Cardiac muscle cell (in vitro differentiated cells and primary cell): ENCODE results near the gene SF3B3. TPM values are rescaled to one million over a fixed set of nuclear protein-coding genes. Genes with fewer than 3 reads are reported as not detected.

Experiments
- DNase-seq, 2 donors: peaks; one replicate each; pipeline versions ENCODE4 v3.0.0 to v3.0.0-alpha.2; 2010 to 2017; ENCODE audit warnings: low read depth in 1 of 2, low spot score in 1 of 2
- H3K27ac ChIP-seq: fragments of 200-600 bp; sonication (generic); 2 replicates; pipeline ENCODE4 v1.5.1; 2016
- H3K27me3 ChIP-seq: fragments of 200-600 bp; sonication (generic); 2 replicates; pipeline ENCODE4 v1.6.0; 2016; ENCODE audit warnings: control low read depth
- H3K36me3 ChIP-seq: fragments of 200-600 bp; sonication (generic); 2 replicates; pipeline ENCODE4 v1.5.1; 2016; ENCODE audit warnings: control low read depth
- H3K4me1 ChIP-seq: fragments of 200-600 bp; sonication (generic); 2 replicates; pipeline ENCODE4 v1.8.1; 2017; ENCODE audit warnings: low read depth, mild to moderate bottlenecking, mixed run types
- H3K4me3 ChIP-seq: fragments of 200-600 bp; sonication (generic); 2 replicates; pipeline ENCODE4 v1.5.1; 2016; ENCODE audit warnings: mild to moderate bottlenecking
- H3K9me3 ChIP-seq: fragments of 200-600 bp; sonication (generic); 2 replicates; pipeline ENCODE4 v1.5.1; 2017; ENCODE audit warnings: low read depth, mild to moderate bottlenecking, control low read depth
- CTCF ChIP-seq: IDR thresholded peaks from 2 replicates; pipeline ENCODE4 v1.5.1; 2012; ENCODE audit warnings: low read depth, mild to moderate bottlenecking, low read length
- polyA plus RNA-seq: library from polyadenylated mRNA; unstranded; fragments of >200 nt; fragmentation: Nextera tagmentation; extraction: Ambion mirVana; gene quantifications from 2 replicates; pipeline ENCODE4 v1.2.1, GENCODE V29; 2016
- total RNA-seq: library from RNA; depleted of rRNA; stranded (reverse); fragments of >200 nt; gene quantifications from 2 replicates; pipeline ENCODE4 v1.2.3, GENCODE V29; 2016

SF3B3 gene
- total and polyA plus RNA-seq, 2 experiments from 2014 or later = 178 to 203 TPM

- Histone ChIP-seq H3K27me3 (no peaks in the 10 kb centered on the region), H3K9me3 (no peaks in the 10 kb centered on the region), H3K36me3 (peaks cover 48% of the 10 kb centered on the region), H3K4me1 (peaks cover 3% of the 10 kb centered on the region), H3K27ac (peak overlapping the region; percentile 47), H3K4me3 (no peak overlapping the region)
- TF ChIP-seq CTCF = no peak
- DNase-seq = peak in 1 of 2 donors; percentile 97
These were observed 50.0 kb downstream of the SF3B3 start for GRCh38 chr16:70573451-70574121.

- peaks cover 3% of the 10 kb centered on the region for H3K4me1 ChIP-seq
- H3K27ac ChIP-seq = peak overlapping the region; percentile 47
- H3K9me3 ChIP-seq = no peaks in the 10 kb centered on the region
- H3K27me3 ChIP-seq = no peaks in the 10 kb centered on the region
- no peak for DNase-seq
- H3K36me3 ChIP-seq = peaks cover 36% of the 10 kb centered on the region
- no peak overlapping the region for H3K4me3 ChIP-seq
- no peak for TF ChIP-seq CTCF
These were observed 51.1 kb downstream of the SF3B3 start for GRCh38 chr16:70574595-70575271.

GRCh38 chr16:70575376-70575775, 51.8 kb downstream of the SF3B3 start:
- TF ChIP-seq CTCF = no peak
- H3K4me1 ChIP-seq = peaks cover 3% of the 10 kb centered on the region

GRCh38 chr16:70576431-70577255, 53.0 kb downstream of the SF3B3 start:
- no peaks in the 10 kb centered on the region for H3K27me3 ChIP-seq
- DNase-seq = peak in 1 of 2 donors; percentile 85
- no peak for TF ChIP-seq CTCF
- H3K27ac ChIP-seq = peak overlapping the region; percentile 73
- no peaks in the 10 kb centered on the region for H3K9me3 ChIP-seq
- H3K4me3 ChIP-seq = no peak overlapping the region
- peaks cover 6% of the 10 kb centered on the region for H3K4me1 ChIP-seq
- H3K36me3 ChIP-seq = peaks cover 19% of the 10 kb centered on the region

More at GRCh38 chr16:70575376-70575775, 51.8 kb downstream of the SF3B3 start:
- Histone ChIP-seq H3K36me3 (peaks cover 32% of the 10 kb centered on the region), H3K9me3 (no peaks in the 10 kb centered on the region), H3K27me3 (no peaks in the 10 kb centered on the region), H3K27ac (peak overlapping the region; percentile 73), H3K4me3 (no peak overlapping the region)
- DNase-seq = no peak

GRCh38 chr16:70577256-70577698, 53.7 kb downstream of the SF3B3 start:
- H3K4me3 ChIP-seq = no peak overlapping the region
- H3K27me3 ChIP-seq = no peaks in the 10 kb centered on the region
- H3K4me1 ChIP-seq = peaks cover 12% of the 10 kb centered on the region
- H3K27ac ChIP-seq = peak overlapping the region; percentile 73
- no peak for TF ChIP-seq CTCF
- no peak for DNase-seq
- no peaks in the 10 kb centered on the region for H3K9me3 ChIP-seq
- H3K36me3 ChIP-seq = peaks cover 13% of the 10 kb centered on the region
